NCI-H2171 (cell line): ENCODE results near the gene COX6B2.
A peak's percentile ranks its signal among the peaks of the same experiment; 100 is the strongest.
"Not testable (repeated sequence)": the region's sequence is repeated elsewhere in the genome, so short reads cannot be mapped to it uniquely, and the experiment has no call there.

Experiments used
- DNase-seq: peaks from one replicate; lab custom pipeline; 2025; lab: John Stamatoyannopoulos, UW

COX6B2 gene, protein sequence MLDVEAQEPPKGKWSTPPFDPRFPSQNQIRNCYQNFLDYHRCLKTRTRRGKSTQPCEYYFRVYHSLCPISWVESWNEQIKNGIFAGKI

DNA sequence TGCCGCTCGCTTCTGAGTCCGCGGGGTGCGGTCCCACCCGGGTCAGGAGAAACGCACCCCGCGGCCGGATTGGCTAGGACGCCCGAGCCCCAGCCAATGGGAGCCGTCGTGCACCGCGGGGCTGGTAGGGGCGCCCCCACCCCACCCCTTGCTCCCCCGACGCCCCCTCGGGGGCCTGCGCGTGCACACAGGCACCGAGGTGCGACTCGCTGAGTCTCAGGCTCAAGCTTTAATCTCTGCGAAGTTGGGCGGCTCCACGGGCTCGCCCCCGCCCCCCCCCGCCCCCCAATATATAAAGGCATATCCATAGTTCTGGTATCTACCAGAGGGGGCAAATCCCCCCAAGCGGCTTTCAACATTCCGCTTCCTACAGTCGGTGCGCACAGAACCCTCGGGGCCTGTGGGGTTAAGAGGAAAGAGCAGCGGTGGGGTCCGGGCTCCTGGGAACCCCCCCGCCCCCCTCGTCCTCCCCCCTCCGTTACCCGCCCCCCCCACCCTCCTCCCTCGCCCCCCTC lies at the start of gene COX6B2:
COX6B2 (minus strand) TSS at position 22 of the 515 bp plus-strand sequence. CDS start 198 bp downstream, outside the sequence.
- DNase-seq, result no peak

DNA sequence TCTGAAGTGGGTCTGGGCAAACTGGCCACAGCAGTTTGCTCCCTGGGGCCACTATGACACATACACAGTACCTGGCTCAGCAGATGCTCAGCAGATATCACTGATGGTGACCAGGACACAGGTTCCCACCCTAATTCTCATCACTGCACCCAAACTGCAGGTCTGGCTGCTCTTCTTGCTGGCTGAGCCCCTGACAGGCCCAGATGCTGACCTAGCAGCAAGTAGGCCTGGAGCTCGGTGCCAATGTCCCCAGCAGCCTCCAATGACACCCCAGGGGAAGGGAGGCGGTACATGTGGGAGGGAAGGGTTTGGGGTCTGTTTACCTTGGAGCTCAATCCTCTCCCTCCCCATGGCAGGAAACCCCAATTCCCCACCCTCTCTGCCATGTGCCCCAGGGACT lies 48.0 kb upstream of the COX6B2 start:
- no peak for DNase-seq

DNA sequence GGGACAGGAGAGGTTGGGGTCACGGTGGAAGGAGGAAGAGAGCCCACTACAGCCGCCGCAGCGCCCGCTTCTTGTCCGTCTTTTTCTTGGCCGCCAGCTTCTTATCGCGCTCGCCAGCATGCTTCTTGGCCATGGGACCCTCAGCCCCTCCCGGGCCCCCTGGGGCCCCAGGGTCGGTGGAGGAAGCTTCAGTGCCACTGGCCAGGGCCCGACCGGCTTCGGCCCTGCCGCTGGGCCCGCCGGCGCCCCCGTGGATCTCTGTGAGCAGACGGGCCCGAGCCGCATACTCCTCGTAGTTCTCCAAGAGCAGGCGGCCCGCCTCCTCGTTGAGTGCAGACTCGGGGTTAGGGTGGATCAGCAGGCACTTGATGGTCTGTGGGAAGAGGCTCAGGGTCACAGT lies 46.9 kb upstream of the COX6B2 start:
- not testable (repeated sequence) for DNase-seq

DNA sequence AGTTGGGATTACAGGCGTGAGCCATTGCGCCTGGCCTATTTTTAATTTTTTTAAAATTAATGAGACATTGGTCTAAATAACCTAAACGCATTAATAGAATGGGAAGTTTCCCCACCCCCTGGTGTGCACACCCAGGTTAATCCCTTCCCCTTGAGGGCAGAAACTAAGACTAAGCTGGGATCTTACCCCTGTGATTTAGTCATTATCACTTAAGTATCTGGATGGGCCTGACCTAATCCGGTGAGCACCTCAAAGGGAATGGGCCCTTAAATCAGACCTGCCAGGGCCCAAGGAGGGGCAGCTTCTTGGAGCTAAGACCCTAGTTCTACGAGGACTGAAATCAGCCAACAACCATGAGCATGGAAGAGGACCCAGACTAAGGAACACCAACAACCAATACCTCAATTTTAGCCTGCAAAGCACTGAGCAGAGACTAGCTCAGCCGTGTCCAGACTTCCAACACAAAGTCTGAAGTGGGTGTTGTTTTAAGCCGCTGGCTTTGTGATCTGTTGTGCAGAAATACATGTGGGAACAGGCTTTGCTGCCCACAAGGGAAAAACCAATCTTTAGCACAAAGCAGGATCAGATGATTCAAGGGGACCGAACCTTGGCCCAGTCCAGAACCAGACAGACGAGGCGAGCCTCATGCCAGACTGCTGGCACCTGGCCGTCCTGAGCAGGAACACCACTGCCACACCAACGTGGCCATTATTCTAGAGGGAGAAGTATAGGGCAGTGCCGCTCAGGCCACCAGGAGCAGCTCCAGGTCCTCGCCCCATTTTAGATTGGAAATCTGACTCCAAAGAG lies 46.0 kb upstream of the COX6B2 start:
- no peak for DNase-seq

DNA sequence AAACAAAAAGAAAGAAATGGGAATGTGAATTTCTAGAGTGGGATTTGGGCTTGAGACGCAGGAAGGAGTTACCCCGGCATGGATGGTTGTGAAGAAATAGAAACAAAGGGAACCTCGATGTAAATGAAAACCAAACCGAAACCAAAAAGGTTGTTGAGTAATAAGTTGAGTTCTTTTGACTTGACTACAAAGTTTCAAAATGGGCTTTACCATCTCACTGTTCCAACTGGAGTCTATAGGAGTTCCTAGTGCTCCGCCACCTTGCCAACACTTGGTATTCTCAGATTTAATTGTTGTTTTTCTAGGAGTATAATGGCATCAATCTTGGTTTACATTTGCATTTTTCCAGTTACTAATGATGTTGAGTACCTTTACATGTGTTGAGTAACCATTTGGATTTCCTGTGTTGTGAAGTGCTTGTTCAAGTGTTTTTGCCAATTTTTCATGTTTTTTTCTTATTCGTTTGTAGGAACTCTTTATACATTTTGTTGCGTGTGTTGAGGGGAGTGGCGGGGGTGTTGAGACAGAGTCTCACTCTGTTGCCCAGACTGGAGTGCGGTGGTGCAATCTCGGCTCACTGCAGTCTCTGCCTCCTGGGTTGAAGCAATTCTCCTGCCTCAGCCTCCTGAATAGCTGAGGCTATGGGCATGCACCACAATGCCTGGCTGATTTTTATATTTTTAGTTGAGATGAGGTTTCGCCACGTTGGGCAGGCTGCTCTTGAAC lies 43.8 kb upstream of the COX6B2 start:
- no peak for DNase-seq

DNA sequence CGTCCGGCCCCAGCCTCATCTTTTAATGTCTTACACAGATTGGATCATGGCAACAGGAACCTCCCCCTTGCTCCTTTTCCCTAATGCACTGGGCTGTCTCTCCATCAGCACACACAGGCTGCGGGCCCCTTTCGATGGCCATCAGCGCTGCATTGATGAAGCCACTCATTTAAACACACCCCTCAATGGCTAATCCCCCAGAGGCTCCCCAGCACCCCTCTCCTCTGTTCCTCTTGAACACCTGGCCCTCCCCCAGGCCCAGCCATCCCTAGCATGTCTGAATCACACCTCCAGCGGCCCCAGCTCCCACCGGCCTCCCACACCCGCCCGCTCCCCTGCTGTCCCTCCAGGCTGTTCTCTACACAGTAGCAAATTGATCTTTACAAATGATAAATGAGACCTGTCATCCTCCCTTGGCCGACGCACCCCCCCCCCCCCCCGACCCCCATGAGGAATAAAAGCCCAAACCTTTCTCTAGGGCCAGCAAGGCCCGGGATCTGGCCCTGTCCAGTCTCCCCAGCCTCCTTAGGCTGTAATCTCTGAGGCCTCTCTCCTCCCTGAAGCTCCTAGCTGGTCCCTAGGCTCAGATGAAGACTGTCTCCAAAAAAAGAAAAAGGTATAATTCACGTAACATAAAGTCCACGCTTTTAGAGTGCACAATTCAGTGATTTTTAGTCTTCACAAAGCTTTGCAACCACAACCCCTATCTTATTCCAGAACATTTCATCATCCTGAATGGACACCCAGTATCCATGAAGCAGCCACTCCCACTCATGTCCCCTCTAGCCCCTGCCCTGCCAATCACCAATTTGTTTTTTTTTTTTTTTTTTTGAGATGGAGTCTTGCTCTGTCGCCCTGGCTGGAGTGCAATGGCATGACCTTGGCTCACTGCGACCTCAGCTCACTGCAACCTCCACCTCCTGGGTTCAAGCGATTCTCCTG lies 38.6 kb upstream of the COX6B2 start:
- DNase-seq, result no peak

DNA sequence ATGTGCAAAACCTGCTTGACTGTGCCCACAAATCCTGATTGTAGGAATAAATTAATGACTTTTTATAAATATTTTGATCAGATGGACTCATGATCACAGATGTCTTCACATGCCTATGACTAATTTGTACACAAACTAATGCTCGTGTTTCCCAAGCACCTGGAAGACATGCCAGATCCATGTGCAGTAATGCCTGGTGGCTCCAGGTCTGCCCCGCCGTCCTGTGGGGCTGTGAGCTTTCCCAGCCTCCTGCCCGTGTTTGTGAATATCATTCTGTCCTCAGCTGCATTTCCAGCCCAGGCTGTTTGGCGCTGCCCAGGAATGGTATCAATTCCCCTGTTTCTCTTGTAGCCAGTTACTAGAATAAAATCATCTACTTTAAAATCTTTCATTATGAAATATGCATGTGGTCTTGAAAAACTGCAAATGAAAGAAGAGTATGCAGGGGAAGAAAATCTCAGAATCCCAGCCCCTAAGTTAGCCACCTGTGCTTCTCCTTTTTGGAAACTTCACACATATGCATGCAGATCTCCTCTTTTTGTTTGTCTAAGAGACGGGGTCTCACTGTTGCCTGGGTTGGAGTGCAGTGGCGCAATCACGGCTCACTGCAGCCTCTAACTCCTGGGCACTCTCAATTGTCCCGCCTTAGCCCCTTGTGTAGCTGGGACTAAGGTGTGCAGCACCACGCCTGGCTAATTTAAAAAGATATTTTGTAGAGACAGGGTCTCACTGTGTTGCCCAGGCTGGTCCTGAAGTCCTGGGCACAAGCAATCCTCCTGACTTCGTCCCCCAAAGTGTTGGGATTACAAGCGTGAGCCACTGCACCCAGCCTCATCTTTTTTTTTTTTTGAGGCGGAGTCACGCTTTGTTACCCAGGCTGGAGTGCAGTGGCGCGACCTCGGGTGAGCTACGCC lies 37.4 kb upstream of the COX6B2 start:
- DNase-seq, result no peak

DNA sequence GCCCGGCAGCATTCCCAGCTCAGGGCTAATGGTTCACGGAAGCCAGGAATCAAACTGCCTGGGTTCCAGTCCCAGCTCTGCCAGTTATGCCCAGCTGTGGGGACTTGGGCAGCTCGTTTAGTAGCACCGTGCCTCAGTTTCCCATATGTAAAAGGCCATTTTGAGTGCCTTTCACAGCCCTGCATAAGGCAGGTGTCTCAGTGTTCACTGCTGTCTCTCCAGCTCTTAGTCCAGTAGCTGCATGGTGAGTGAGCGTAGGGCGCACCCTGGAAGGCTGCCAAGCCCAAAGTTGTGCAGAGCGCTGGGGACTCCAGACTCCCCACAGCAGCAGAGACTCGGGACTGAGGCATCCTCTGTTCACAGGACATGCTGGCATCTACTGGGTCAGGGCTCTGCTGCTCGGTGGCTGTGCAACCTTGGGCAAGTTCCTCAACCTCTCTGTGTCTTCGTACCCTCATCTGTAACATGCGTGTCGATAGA lies 36.7 kb upstream of the COX6B2 start:
- no peak for DNase-seq

DNA sequence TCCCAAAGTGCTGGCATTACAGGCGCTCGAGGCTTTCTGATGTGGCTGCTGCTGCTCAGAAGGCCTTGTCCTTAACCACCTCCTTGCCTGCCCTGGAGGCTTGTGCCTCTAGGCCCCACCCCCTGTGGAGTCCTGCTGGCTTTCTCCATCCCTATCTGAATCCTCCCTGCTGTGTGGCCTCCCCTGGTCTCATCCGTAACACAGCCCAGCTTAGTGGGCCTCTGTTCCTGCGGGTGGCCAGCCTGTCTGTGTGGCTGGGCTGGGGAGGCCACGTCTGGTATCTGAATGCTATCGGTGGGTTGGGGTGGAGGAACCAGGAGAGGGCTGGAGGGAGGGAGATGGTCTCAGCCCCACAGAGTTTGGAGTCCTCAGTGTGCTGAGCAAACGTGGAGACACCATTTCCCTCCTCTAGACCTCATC lies 36.0 kb upstream of the COX6B2 start:
- no peak for DNase-seq

DNA sequence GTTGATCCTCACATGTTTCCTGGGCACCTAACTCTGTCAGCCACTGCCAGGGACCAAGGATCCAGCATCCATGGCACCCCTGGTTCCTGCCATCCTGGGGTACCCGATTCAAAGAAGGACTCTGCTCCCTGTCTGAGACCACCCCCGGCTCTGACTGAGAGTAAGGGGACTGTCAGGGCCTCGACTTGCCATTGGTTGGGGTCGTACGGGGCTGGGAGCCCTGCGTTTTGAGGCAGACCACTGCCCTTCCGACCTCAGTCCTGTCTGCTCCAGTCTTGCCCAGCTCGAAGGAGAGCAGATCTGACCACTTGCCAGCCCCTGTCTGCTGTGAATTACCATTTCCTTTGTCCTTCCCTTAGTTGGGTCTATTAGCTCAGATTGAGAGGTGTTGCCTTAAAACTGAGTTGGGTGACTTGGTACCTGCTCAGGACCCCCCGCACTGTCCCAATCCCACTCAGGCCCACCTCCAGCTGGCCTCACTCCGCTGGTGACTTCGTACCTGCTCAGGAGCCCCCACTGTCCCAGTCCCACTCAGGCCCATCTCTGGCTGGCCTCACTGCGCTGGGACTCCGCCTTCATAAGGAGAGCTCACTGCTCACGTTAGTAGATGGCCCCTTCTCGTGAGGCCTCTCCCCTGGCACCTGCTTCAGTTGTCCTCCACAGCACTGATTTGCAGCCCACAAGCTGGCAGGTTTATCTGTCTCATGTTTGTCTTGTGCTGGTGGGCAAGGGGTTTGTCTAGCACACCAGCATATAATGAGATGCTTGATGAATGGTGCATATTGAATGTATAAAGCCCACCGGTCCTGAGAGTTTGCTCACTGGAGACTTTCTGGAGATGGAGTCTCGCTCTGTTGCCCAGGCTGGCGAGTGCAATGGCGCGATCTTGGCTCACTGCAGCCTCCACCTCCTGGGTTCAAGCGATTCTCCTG lies 35.1 kb upstream of the COX6B2 start:
- no peak for DNase-seq

DNA sequence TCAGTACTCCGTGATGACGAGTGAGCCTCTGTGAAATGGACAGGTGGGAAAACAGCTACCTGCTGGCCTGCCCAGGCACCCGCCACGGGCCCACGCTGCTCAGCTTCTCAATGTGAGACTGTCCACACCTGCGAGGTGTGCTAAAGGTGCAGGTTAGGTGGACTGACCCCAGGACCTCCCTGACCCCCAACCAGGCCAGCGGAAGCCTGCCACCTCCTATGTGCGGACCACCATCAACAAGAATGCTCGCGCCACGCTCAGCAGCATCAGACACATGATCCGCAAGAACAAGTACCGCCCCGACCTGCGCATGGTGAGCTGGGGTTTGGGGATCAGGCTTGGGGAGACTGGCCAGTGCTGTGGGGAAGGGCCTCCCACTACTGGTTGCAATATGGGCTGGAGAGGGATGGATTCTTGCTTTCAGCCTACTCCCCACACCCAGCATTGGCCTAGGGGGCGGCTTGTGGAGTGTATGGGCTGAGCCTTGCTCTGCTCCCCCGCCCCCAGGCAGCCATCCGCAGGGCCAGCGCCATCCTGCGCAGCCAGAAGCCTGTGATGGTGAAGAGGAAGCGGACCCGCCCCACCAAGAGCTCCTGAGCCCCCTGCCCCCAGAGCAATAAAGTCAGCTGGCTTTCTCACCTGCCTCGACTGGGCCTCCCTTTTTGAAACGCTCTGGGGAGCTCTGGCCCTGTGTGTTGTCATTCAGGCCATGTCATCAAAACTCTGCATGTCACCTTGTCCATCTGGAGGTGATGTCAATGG lies 33.4 kb upstream of the COX6B2 start:
- DNase-seq, result no peak

DNA sequence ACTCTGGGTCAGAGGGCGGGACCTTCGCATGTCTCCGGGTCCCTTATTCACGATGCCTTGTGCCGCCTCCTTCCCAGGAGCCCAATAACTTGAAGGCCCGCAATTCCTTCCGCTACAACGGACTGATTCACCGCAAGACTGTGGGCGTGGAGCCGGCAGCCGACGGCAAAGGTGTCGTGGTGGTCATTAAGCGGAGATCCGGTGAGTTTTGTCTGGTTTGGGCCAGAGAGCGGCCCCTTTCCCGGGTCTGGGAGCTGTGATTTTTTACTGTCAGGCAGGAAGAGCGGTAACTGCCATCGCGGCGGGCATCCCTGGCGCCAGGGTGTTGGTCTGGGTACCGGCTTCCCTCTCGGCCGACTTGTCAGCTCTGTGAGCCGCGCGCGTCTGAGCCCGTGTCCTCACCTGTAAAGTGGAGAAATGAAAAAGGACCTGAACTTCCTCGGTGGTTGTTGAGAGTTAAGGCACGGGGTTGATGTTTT lies 32.0 kb upstream of the COX6B2 start:
- no peak for DNase-seq

DNA sequence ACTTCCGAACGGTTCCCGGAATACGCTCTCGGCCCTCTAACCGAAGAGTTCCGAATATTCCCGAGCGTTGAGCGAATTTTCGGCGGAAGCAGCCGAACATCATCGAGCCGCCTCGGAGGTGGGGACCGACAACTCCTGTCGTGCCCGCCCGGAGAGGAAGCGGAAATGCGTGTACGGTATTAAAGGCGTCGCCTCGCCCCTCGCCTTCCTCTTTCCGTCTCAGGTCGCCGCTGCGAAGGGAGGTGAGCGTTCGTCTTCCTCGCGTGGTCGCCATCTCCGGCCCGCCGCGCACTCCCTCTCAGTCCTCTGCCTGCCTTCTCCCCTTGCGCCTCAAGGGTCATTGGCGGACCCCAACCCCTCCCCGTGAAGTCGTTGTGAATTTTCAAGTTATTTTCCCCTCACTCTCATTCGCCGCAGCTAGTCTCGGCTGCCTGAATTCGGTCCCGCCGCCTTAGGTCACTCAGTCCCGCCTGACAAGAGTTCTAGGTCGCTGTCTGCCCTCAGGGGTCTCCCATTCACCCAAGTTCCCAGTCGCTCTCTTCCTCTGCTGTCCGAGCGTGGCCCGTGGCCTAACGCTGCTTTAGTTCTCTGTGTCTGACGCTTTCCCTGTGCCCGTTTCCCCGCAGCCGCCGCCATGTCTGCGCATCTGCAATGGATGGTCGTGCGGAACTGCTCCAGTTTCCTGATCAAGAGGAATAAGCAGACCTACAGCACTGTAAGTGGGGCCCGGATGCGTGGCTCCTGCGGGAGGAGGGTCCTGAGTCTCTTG lies 31.4 kb upstream of the COX6B2 start, which contains the start of gene RPL28:
RPL28 (plus strand) TSS at position 209 of the 769 bp plus-strand sequence; CDS start at position 635, 426 bp downstream.
- peak; percentile 97 for DNase-seq

DNA sequence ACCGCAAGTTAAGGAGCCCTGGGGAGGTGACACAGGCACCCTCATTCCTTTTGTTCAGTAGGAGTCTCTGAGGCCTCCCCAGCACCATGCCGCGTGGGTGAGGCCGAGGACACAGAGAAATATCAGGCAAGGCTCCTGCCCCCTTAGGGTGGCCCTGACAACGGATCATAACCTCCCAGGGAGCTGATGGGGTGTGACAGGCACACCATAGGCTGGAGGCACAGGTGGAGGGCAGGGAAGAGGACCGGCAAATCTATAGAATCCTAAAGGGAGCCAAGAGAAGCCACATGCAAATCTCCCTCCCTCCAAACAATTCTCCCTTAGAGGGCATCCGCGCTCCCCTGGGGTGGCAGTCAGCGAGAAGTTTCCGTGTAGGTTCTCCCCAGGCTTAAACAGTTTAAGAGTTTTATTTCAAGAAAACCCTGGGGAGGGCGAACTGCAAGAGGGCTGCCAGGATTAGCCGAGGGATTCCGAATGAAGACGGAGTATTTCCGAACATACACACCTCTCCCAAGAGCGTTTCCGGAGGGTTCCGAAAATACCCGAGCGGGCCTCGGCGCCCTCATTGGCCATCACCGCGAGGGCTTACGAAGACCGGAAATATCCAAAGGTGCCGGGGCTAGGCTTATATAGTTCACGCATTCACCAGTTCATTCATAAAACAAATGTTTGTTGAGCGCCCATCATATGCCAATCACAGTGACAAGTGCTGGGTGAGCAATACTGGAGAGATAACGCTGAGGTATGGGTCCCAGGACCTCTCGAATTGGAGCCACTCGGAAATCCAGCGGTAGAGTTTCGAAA lies 30.6 kb upstream of the COX6B2 start:
- peak; percentile 93 for DNase-seq

DNA sequence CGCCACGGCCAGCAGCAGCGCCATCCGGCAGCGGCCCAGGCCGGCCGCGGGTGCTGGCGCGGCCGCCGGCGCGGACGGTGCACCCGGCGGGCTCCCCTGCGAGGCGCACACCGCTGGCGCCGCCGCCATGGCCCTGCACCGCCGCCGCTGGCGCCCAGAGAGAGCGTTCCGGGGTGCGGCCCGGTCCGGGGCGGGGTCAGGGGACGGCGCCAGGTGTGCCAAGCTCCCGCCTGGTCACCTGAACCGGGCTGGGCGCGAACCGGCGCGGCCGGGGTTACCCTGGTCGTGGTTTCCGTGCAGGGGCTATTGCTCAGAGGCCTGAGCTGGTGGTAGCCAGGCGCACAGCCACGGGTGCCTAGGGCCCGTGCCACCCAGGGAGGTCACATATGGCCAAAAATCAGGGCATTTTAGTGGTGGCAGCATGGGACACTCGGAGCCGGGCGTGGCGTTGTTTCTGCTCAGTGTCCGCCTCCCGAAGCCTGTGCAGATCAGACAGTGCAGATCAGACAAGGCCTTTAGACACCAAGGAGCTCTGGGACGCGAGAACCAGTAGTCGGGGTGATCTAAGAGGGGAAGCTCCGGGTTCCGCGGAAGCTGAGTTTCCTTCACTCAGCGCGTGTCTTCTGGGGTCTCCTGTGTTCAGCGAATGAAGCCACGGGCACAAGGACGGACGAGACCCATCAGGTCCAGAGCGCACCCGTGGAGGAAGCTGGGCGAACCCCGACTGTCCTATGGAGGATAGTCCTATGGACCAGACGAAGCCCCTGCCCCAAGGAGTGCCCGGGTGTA lies 29.8 kb upstream of the COX6B2 start, which contains the start of gene TMEM238:
TMEM238 (minus strand) TSS at position 162 of the 789 bp plus-strand sequence; CDS start at position 129, 33 bp downstream.
- DNase-seq, result no peak
